Trophoblast cell (in vitro differentiated cells and primary cell): ENCODE measurements around the gene CDH22.

Experiments used
- DNase-seq, 2 donors: peaks; one replicate each; pipeline ENCODE4 v3.0.0-alpha.2; 2016
- H2AFZ ChIP-seq: 2 replicates; pipeline ENCODE4 v1.6.1; 2013; ENCODE audit warnings: low read length, moderate library complexity, mild to moderate bottlenecking; ENCODE audit not compliant: insufficient read depth, poor library complexity
- H2AK5ac ChIP-seq: 2 replicates; pipeline ENCODE4 v1.6.1; 2013; ENCODE audit warnings: mild to moderate bottlenecking, low read length
- H2BK120ac ChIP-seq: 2 replicates; pipeline ENCODE4 v1.6.1; 2013; ENCODE audit warnings: low read length, mild to moderate bottlenecking, moderate library complexity; ENCODE audit not compliant: insufficient read depth, poor library complexity
- H2BK12ac ChIP-seq: 2 replicates; pipeline ENCODE4 v1.6.1; 2013; ENCODE audit warnings: mild to moderate bottlenecking, low read length, moderate library complexity
- H2BK5ac ChIP-seq: 2 replicates; pipeline ENCODE4 v1.6.1; 2013; ENCODE audit warnings: low read length, low read depth, moderate library complexity, mild to moderate bottlenecking; ENCODE audit not compliant: poor library complexity
- H3K14ac ChIP-seq: 2 replicates; pipeline ENCODE4 v1.6.1; 2013; ENCODE audit warnings: mild to moderate bottlenecking, low read length
- H3K18ac ChIP-seq: 2 replicates; pipeline ENCODE4 v1.6.1; 2013; ENCODE audit warnings: mild to moderate bottlenecking, low read length
- H3K23ac ChIP-seq: 2 replicates; pipeline ENCODE4 v1.6.1; 2013; ENCODE audit warnings: low read length
- H3K27ac ChIP-seq: 2 replicates; pipeline ENCODE4 v1.5.1; 2013; ENCODE audit warnings: low read depth, mild to moderate bottlenecking, inconsistent platforms, low read length, moderate library complexity
- H3K27me3 ChIP-seq: 2 replicates; pipeline ENCODE4 v1.6.1; 2013; ENCODE audit warnings: inconsistent platforms, mild to moderate bottlenecking, low read length, moderate library complexity; ENCODE audit not compliant: insufficient read depth
- H3K36me3 ChIP-seq, 2 experiments: 1 replicate in 1 of 2; 2 replicates in 1 of 2; pipeline ENCODE4 v1.6.1; 2013; ENCODE audit warnings: low read length in 2 of 2, mild to moderate bottlenecking in 2 of 2, moderate library complexity in 1 of 2; ENCODE audit not compliant: insufficient read depth in 2 of 2, control insufficient read depth in 1 of 2
- H3K4ac ChIP-seq: 2 replicates; pipeline ENCODE4 v1.6.1; 2013; ENCODE audit warnings: low read depth, mild to moderate bottlenecking, low read length, moderate library complexity
- H3K4me1 ChIP-seq, 2 experiments: 1 replicate in 1 of 2; 2 replicates in 1 of 2; pipeline ENCODE4 v1.6.1; 2013; ENCODE audit warnings: low read length in 2 of 2, mild to moderate bottlenecking in 2 of 2, moderate library complexity in 1 of 2; ENCODE audit not compliant: insufficient read depth in 2 of 2, control insufficient read depth in 1 of 2
- H3K4me2 ChIP-seq: 2 replicates; pipeline ENCODE4 v1.6.1; 2013; ENCODE audit warnings: inconsistent platforms, mild to moderate bottlenecking, low read length, moderate library complexity
- H3K4me3 ChIP-seq: 2 replicates; pipeline ENCODE4 v1.5.1; 2013; ENCODE audit warnings: mild to moderate bottlenecking, low read depth, low read length, inconsistent platforms
- H3K79me1 ChIP-seq: one replicate; pipeline ENCODE4 v1.6.1; 2013; ENCODE audit warnings: low read length
- H3K79me2 ChIP-seq: 2 replicates; pipeline ENCODE4 v1.6.1; 2013; ENCODE audit warnings: low read length, mild to moderate bottlenecking; ENCODE audit not compliant: control insufficient read depth, insufficient read depth, poor library complexity
- H3K9ac ChIP-seq: 2 replicates; pipeline ENCODE4 v1.6.1; 2013; ENCODE audit warnings: mild to moderate bottlenecking, low read length
- H3K9me3 ChIP-seq: 2 replicates; pipeline ENCODE4 v1.6.1; 2013; ENCODE audit warnings: low read depth, mild to moderate bottlenecking, control low read depth, inconsistent platforms, low read length; ENCODE audit not compliant: insufficient read depth
- H4K12ac ChIP-seq: 2 replicates; pipeline ENCODE4 v1.6.1; 2013; ENCODE audit warnings: low read depth, mild to moderate bottlenecking, low read length, moderate library complexity
- H4K8ac ChIP-seq: 2 replicates; pipeline ENCODE4 v1.6.1; 2013; ENCODE audit warnings: low read depth, mild to moderate bottlenecking, low read length, moderate library complexity
- H4K91ac ChIP-seq: one replicate; pipeline ENCODE4 v1.6.1; 2013; ENCODE audit warnings: low read depth, mild to moderate bottlenecking, low read length, moderate library complexity
- WGBS: extraction: QIAGEN DNeasy Blood & Tissue Kit; methylation state at CpG from one replicate; pipeline ENCODE4 v1.1.7; 2013; ENCODE audit warnings: missing lambda C conversion rate; ENCODE audit not compliant: insufficient read length, insufficient coverage; ENCODE audit errors: extremely low coverage; 5-methylcytosine and 5-hydroxymethylcytosine counted together

CDH22 gene

DNA sequence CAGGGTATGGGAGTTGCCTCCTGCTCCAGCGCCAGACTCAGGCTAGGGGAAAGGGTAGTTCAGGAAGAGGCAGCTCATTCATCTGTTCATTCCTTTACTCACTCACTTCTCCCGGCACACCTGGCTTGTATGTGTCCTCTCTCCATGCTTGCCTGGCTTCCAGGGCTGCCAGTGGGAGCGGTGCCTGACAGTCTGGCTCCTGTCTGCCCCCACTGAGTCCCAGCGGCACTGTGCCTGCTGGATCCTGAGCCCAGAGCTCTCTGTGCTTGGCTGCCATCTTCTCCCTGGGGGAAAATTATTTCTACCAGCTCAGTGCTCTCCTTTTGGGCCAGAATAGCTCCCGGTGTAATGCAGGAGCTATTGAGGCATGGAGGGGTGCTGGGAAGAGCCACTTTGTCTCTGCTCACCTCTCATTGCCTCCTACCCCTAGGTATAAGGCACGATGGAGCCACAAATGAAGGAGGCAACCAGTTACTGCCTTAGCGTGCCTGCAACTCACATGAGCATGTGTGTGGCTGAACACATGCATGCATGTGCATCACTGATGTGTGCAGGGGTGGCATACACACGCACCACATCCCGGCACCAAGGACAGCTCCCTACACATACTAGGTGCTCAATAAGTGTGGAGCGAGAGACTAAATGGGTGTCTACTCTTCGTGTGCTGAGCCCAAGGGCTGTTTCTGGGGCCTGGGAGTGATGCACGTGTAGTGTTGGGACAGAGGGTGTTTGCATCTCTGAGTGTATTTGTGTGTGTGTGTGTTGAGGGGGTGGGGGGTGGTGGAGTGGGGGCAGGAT is 46.6 kb downstream of the CDH22 start:
- Histone ChIP-seq H3K36me3 (no peaks in the 10 kb centered on the region), H3K79me1 (no peaks in the 10 kb centered on the region), H2BK5ac (no peak overlapping the region), H3K27ac (no peak overlapping the region), H3K18ac (no peak overlapping the region), H3K9me3 (peaks cover 4% of the 10 kb centered on the region), H4K12ac (no peak overlapping the region), H4K8ac (no peak overlapping the region), H2BK12ac (no peak overlapping the region), H3K4me1 (no peaks in the 10 kb centered on the region), H4K91ac (no peak overlapping the region), H3K4me3 (no peak overlapping the region), H3K79me2 (no peaks in the 10 kb centered on the region), H3K9ac (no peak overlapping the region), H3K27me3 (no peaks in the 10 kb centered on the region), H2BK120ac (no peak overlapping the region), H3K4ac (no peak overlapping the region), H3K23ac (no peak overlapping the region), H3K4me2 (no peak overlapping the region), H2AK5ac (no peak overlapping the region), H3K14ac (no peak overlapping the region), H2AFZ (no peak overlapping the region)
- no CpG with 5 or more reads among the region's 12 CpGs for WGBS
- DNase-seq, result no peak

DNA sequence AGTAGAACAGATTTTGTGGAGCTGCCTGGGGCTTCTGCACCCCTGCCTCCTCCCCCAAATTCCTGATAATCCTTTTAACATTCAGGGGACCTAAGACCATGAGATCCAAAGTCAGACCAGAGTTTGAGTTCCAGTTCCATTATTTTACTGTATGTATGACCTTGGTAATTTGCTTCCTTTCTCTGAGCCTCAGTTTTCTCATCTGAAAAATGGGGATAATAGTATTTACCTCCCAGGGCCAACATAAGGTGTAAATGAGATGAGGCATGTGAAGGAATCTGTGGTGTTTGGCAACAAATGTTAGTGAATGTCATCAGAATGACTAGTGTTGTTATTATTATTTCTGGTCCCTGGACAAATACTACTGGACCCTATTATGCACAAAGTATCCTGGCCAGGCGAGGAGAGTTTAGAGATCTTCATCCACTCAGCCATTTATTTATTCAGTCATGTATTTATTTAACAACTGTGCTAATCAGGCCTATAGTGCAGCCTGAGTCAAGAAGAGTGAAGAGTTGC is 47.3 kb downstream of the CDH22 start:
- DNase-seq, result no peak
- H2BK12ac ChIP-seq, result no peak overlapping the region
- H3K4ac ChIP-seq, result no peak overlapping the region
- no peaks in the 10 kb centered on the region for H3K79me1 ChIP-seq
- H3K27ac ChIP-seq, result no peak overlapping the region
- no CpG with 5 or more reads among the region's 1 CpG for WGBS
- H3K4me3 ChIP-seq, result no peak overlapping the region
- H3K18ac ChIP-seq, result no peak overlapping the region
- no peaks in the 10 kb centered on the region for H3K4me1 ChIP-seq
- no peak overlapping the region for H2AK5ac ChIP-seq
- H3K27me3 ChIP-seq, result no peaks in the 10 kb centered on the region
- no peak overlapping the region for H2BK5ac ChIP-seq
- H4K91ac ChIP-seq, result no peak overlapping the region
- H3K14ac ChIP-seq, result no peak overlapping the region
- no peak overlapping the region for H4K8ac ChIP-seq
- no peak overlapping the region for H3K23ac ChIP-seq
- no peak overlapping the region for H3K9ac ChIP-seq
- no peaks in the 10 kb centered on the region for H3K36me3 ChIP-seq
- no peak overlapping the region for H2BK120ac ChIP-seq
- H3K4me2 ChIP-seq, result no peak overlapping the region
- H2AFZ ChIP-seq, result no peak overlapping the region
- peaks cover 4% of the 10 kb centered on the region for H3K9me3 ChIP-seq
- H3K79me2 ChIP-seq, result no peaks in the 10 kb centered on the region
- no peak overlapping the region for H4K12ac ChIP-seq

DNA sequence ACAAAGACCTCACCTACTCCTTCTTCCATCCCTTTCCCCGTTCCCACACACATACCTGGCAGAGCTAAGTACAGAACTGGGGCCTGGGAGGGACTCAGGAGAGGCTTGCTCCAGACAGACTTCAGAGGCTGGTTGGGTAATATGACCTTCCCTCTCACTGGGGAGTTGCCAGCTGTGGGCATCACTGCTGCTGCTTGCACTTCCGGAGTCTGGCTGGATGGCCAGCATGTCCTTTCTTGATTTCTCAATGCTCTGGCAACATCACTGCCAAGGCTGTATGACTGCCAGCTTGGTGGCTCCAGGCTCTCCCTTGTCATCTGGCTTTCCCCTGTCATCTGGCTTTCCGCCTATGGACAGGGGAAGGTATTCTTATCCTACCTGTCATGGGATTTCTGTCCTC is 47.8 kb downstream of the CDH22 start:
- Histone ChIP-seq H3K14ac (no peak overlapping the region), H4K12ac (no peak overlapping the region), H2BK120ac (no peak overlapping the region), H3K79me2 (no peaks in the 10 kb centered on the region), H3K27me3 (no peaks in the 10 kb centered on the region), H4K8ac (no peak overlapping the region), H2AFZ (no peak overlapping the region), H4K91ac (no peak overlapping the region), H3K4me1 (no peaks in the 10 kb centered on the region), H3K18ac (no peak overlapping the region), H3K9ac (no peak overlapping the region), H3K36me3 (no peaks in the 10 kb centered on the region), H3K23ac (no peak overlapping the region), H3K4me3 (no peak overlapping the region), H3K79me1 (no peaks in the 10 kb centered on the region), H2BK5ac (no peak overlapping the region), H3K4ac (no peak overlapping the region), H2AK5ac (no peak overlapping the region), H3K27ac (no peak overlapping the region), H2BK12ac (no peak overlapping the region), H3K9me3 (peaks cover 4% of the 10 kb centered on the region), H3K4me2 (no peak overlapping the region)
- no CpG with 5 or more reads among the region's 3 CpGs for WGBS
- no peak for DNase-seq

DNA sequence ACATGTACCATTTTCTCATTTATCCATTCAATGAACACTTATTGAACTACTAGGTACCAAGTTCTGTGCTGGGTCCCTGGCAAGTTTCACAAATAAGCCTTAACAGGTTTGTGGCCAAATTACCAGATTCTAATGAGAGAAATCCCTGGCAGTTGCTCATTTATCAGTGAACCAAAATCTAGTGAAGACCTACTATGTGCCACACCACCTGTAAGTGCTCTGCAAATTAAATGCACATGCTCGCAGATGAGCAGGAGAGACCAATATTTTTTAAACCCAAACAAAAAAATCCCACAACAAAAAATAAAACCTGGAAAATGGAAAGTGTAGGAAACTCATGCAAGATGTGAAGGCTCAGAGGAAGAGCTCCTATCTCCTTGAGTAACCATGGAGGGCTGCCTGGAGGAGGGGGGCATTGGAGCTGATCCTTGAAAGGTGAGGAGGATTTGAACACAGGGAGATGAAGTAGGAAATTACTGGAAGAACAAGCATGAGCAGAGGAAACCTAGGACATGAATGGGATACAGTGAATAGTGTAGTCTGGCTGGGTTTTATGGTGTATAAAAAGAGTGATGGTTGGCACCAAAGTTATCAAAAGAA is 48.9 kb downstream of the CDH22 start:
- Histone ChIP-seq H4K91ac (no peak overlapping the region), H3K9ac (no peak overlapping the region), H3K36me3 (no peaks in the 10 kb centered on the region), H3K18ac (no peak overlapping the region), H3K23ac (no peak overlapping the region), H2AFZ (no peak overlapping the region), H3K9me3 (no peaks in the 10 kb centered on the region), H3K79me2 (no peaks in the 10 kb centered on the region), H3K27me3 (no peaks in the 10 kb centered on the region), H3K4ac (no peak overlapping the region), H3K14ac (no peak overlapping the region), H2BK12ac (no peak overlapping the region), H3K4me3 (no peak overlapping the region), H4K12ac (no peak overlapping the region), H2BK120ac (no peak overlapping the region), H2BK5ac (no peak overlapping the region), H4K8ac (no peak overlapping the region), H3K4me1 (no peaks in the 10 kb centered on the region), H3K79me1 (no peaks in the 10 kb centered on the region), H3K4me2 (no peak overlapping the region), H2AK5ac (no peak overlapping the region), H3K27ac (no peak overlapping the region)
- no peak for DNase-seq
- no CpG with 5 or more reads among the region's 1 CpG for WGBS
